OCI-LY3 (cell line): Measurements from ENCODE around the gene MRPL28.

Experiments
- EZH2phosphoT487 ChIP-seq: fragments of 200-600 bp; shearing (Covaris generic); IDR thresholded peaks from 2 replicates; pipeline ENCODE4 v1.6.1; 2018; ENCODE audit warnings: antibody characterized with exemption, mixed run types, low read depth
- TF ChIP-seq, protein P1 (sequence below): fragments of 200-600, 300-600 bp; sonication (generic); IDR thresholded peaks from 2 replicates; pipeline ENCODE4 v1.5.1; 2014; ENCODE audit warnings: antibody characterized with exemption, low read length, low read depth

- TF ChIP-seq, protein P1, sequence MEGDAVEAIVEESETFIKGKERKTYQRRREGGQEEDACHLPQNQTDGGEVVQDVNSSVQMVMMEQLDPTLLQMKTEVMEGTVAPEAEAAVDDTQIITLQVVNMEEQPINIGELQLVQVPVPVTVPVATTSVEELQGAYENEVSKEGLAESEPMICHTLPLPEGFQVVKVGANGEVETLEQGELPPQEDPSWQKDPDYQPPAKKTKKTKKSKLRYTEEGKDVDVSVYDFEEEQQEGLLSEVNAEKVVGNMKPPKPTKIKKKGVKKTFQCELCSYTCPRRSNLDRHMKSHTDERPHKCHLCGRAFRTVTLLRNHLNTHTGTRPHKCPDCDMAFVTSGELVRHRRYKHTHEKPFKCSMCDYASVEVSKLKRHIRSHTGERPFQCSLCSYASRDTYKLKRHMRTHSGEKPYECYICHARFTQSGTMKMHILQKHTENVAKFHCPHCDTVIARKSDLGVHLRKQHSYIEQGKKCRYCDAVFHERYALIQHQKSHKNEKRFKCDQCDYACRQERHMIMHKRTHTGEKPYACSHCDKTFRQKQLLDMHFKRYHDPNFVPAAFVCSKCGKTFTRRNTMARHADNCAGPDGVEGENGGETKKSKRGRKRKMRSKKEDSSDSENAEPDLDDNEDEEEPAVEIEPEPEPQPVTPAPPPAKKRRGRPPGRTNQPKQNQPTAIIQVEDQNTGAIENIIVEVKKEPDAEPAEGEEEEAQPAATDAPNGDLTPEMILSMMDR, result no peak
- TF ChIP-seq EZH2phosphoT487, result no peak
Observed at GRCh38 chr16:346587-346986, 23.8 kb downstream of the MRPL28 start.
